ENCODE data around the gene TTC23. TPM values are rescaled to one million over a fixed set of nuclear protein-coding genes. Genes with fewer than 3 reads are reported as not detected.
"Not testable (repeated sequence)": the region's sequence is repeated elsewhere in the genome, so short reads cannot be mapped to it uniquely, and the experiment has no call there.

TTC23 gene
- total RNA-seq, 1 donor from 2014 or later: 45.3 TPM

GRCh38 chr15:99238849-99239248, 10.5 kb downstream of the TTC23 start:
- no peak overlapping the region for H3K4me2 ChIP-seq
- no peak overlapping the region for H3K9ac ChIP-seq
- DNase-seq (ENCODE audit: low spot score): no peak
- H3K27me3 Mint-ChIP-seq (ENCODE audit: insufficient read depth, low read depth): peaks cover 3% of the 10 kb centered on the region
- no peaks in the 10 kb centered on the region for H3K79me2 ChIP-seq (ENCODE audit: low read depth)
- H3K27me3 ChIP-seq: no peaks in the 10 kb centered on the region
- TF ChIP-seq EZH2phosphoT487 (IDR thresholded peaks at IDR 0.05) (no peak), EZH2 (IDR thresholded peaks at IDR 0.05) (no peak), CTCF (IDR thresholded peaks at IDR 0.05) (no peak)
- H3K27ac Mint-ChIP-seq: no peak overlapping the region
- H3K9me3 ChIP-seq (ENCODE audit: low read depth): no peaks in the 10 kb centered on the region
- no peaks in the 10 kb centered on the region for H3F3A ChIP-seq (ENCODE audit: low read depth)
- H3K9me3 Mint-ChIP-seq: no peaks in the 10 kb centered on the region
- H3K27ac ChIP-seq: no peak overlapping the region
- no peak overlapping the region for H3K4me3 Mint-ChIP-seq
- H3K36me3 Mint-ChIP-seq: peaks cover 9% of the 10 kb centered on the region
- H4K20me1 ChIP-seq (ENCODE audit: low read depth): no peaks in the 10 kb centered on the region
- H2AFZ ChIP-seq (replicated peaks): no peak overlapping the region
- H3K36me3 ChIP-seq: no peaks in the 10 kb centered on the region
- H3K4me1 ChIP-seq: no peaks in the 10 kb centered on the region
- H3K4me3 ChIP-seq: no peak overlapping the region
- H3K4me1 Mint-ChIP-seq: no peaks in the 10 kb centered on the region

DNA sequence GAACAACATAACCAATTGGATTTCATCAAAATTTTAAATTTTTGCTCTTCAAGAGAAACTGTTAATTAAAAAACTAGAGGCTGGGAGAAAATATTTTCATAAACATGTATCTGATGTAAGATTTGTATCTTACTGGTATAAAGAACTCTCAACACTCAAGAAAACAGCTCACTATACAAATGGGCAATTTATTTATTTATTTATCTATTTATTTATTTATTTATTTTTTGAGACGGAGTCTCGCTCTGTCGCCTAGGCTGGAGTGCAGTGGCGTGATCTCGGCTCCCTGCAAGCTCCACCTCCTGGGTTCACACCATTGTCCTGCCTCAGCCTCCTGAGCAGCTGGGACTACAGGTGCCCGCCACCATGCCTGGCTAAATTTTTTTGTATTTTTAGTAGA, 15.2 kb downstream of the TTC23 start:
- not testable (repeated sequence) for H4K20me1 ChIP-seq (ENCODE audit: low read depth); H3K4me3 ChIP-seq; H3K4me1 Mint-ChIP-seq; H3K79me2 ChIP-seq (ENCODE audit: low read depth); H3K4me3 Mint-ChIP-seq; H3K27me3 ChIP-seq; DNase-seq (ENCODE audit: low spot score); H3K36me3 ChIP-seq; H2AFZ ChIP-seq (replicated peaks); H3K9me3 Mint-ChIP-seq; H3K27me3 Mint-ChIP-seq (ENCODE audit: insufficient read depth, low read depth); H3K9ac ChIP-seq; H3F3A ChIP-seq (ENCODE audit: low read depth); H3K27ac Mint-ChIP-seq; H3K4me1 ChIP-seq; H3K4me2 ChIP-seq; H3K9me3 ChIP-seq (ENCODE audit: low read depth); H3K27ac ChIP-seq
- peaks cover 16% of the 10 kb centered on the region for H3K36me3 Mint-ChIP-seq

GRCh38 chr15:99232740-99233139, 16.6 kb downstream of the TTC23 start:
- Mint-ChIP-seq H3K27me3 (ENCODE audit: insufficient read depth, low read depth) (peaks cover 6% of the 10 kb centered on the region), H3K9me3 (no peaks in the 10 kb centered on the region), H3K36me3 (peaks cover 16% of the 10 kb centered on the region), H3K4me3 (no peak overlapping the region), H3K27ac (no peak overlapping the region), H3K4me1 (no peaks in the 10 kb centered on the region)
- Histone ChIP-seq H2AFZ (replicated peaks) (no peak overlapping the region), H3K27ac (no peak overlapping the region), H3K27me3 (no peaks in the 10 kb centered on the region), H3F3A (ENCODE audit: low read depth) (no peaks in the 10 kb centered on the region), H3K9ac (no peak overlapping the region), H3K4me3 (no peak overlapping the region), H3K4me1 (no peaks in the 10 kb centered on the region), H3K79me2 (ENCODE audit: low read depth) (no peaks in the 10 kb centered on the region), H3K36me3 (peaks cover 6% of the 10 kb centered on the region), H3K9me3 (ENCODE audit: low read depth) (no peaks in the 10 kb centered on the region), H3K4me2 (no peak overlapping the region), H4K20me1 (ENCODE audit: low read depth) (no peaks in the 10 kb centered on the region)
- TF ChIP-seq EZH2phosphoT487 (IDR thresholded peaks at IDR 0.05) (no peak), CTCF (IDR thresholded peaks at IDR 0.05) (no peak), EZH2 (IDR thresholded peaks at IDR 0.05) (no peak)
- no peak for DNase-seq (ENCODE audit: low spot score)

DNA sequence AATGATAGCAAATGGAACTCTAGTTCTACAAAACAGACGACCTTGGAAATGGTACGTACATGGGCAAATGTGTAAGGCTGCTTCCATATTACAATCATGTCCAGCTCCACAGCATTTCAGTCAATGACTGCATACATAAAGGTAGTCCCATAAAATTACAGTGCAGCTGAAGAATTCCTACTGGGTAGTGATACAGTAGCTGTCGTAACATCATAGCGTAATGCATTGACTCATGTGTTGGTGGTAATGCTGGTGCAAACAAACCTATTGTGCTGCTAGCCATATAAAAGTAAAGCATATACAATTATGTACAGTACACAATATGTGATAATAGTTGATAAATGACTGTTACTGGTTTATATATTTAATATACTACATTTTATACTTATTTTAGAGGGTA, 18.5 kb downstream of the TTC23 start:
- no peaks in the 10 kb centered on the region for H4K20me1 ChIP-seq (ENCODE audit: low read depth)
- H3K9me3 ChIP-seq (ENCODE audit: low read depth): no peaks in the 10 kb centered on the region
- TF ChIP-seq CTCF (IDR thresholded peaks at IDR 0.05) (no peak), EZH2phosphoT487 (IDR thresholded peaks at IDR 0.05) (no peak), EZH2 (IDR thresholded peaks at IDR 0.05) (no peak)
- Mint-ChIP-seq H3K4me1 (no peaks in the 10 kb centered on the region), H3K27me3 (ENCODE audit: insufficient read depth, low read depth) (peaks cover 6% of the 10 kb centered on the region), H3K27ac (no peak overlapping the region), H3K4me3 (no peak overlapping the region), H3K9me3 (no peaks in the 10 kb centered on the region), H3K36me3 (peaks cover 10% of the 10 kb centered on the region)
- H3K4me2 ChIP-seq: no peak overlapping the region
- no peaks in the 10 kb centered on the region for H3K79me2 ChIP-seq (ENCODE audit: low read depth)
- H3K4me3 ChIP-seq: no peak overlapping the region
- no peak for DNase-seq (ENCODE audit: low spot score)
- no peaks in the 10 kb centered on the region for H3K27me3 ChIP-seq
- H3K4me1 ChIP-seq: no peaks in the 10 kb centered on the region
- H3K36me3 ChIP-seq: peaks cover 6% of the 10 kb centered on the region
- no peak overlapping the region for H3K9ac ChIP-seq
- no peak overlapping the region for H2AFZ ChIP-seq (replicated peaks)
- no peaks in the 10 kb centered on the region for H3F3A ChIP-seq (ENCODE audit: low read depth)
- H3K27ac ChIP-seq: no peak overlapping the region

Measured in neural progenitor cell (in vitro differentiated cells).